Measurements from ENCODE around the gene PPA2. TPM values are rescaled to one million over a fixed set of nuclear protein-coding genes. Genes with fewer than 3 reads are reported as not detected.
A peak's percentile ranks its signal among the peaks of the same experiment; 100 is the strongest.

Gene PPA2
- total RNA-seq, 1 experiment from 2014 or later: 76.4 TPM

- no CpG with 5 or more reads among the region's 4 CpGs for WGBS (ENCODE audit: extremely low coverage, insufficient read length, low lambda C conversion rate)
- Histone ChIP-seq H3K27ac (ENCODE audit: insufficient read length, low read depth, low read length) (no peak overlapping the region), H4K8ac (replicated peaks; ENCODE audit: insufficient read length, low read depth, low read length) (no peak overlapping the region), H3K79me1 (ENCODE audit: insufficient read depth, low read depth, low read length, poor library complexity, severe bottlenecking) (no peaks in the 10 kb centered on the region), H3T11ph (ENCODE audit: low read length) (no peak overlapping the region), H2AFZ (ENCODE audit: low read length) (no peak overlapping the region), H3K4me1 (ENCODE audit: insufficient read depth, low read length) (no peaks in the 10 kb centered on the region), H3K27me3 (ENCODE audit: insufficient read depth, low read length) (no peaks in the 10 kb centered on the region), H4K5ac (ENCODE audit: insufficient read length, low read depth, low read length) (no peak overlapping the region), H3K23me2 (ENCODE audit: insufficient read length, low read depth, low read length, poor library complexity, severe bottlenecking) (no peaks in the 10 kb centered on the region), H3K14ac (ENCODE audit: insufficient read depth, low read length) (no peak overlapping the region), H3K23ac (ENCODE audit: insufficient read length, low read depth, low read length) (no peak overlapping the region), H4K20me1 (ENCODE audit: control insufficient read depth, insufficient read depth, insufficient read length) (no peaks in the 10 kb centered on the region), H2BK12ac (ENCODE audit: insufficient read length, low read depth, low read length) (no peak overlapping the region), H4K91ac (ENCODE audit: insufficient read length, low read depth, low read length) (no peak overlapping the region), H3K79me2 (ENCODE audit: insufficient read depth, low read length) (no peaks in the 10 kb centered on the region; the same call in 1 of the 2 replicates), H3K9ac (ENCODE audit: extremely low read depth, insufficient read length, low read length) (no peak overlapping the region), H3K4me2 (ENCODE audit: insufficient read depth, insufficient read length, low read length) (no peak overlapping the region), H2BK15ac (ENCODE audit: low read depth, low read length) (no peak overlapping the region), H3K56ac (ENCODE audit: insufficient read length, low read depth, low read length) (no peak overlapping the region), H3K18ac (ENCODE audit: insufficient read length, low read depth, low read length) (no peak overlapping the region), H3K9me3 (ENCODE audit: control insufficient read depth, low read depth, low read length) (no peaks in the 10 kb centered on the region), H2BK20ac (ENCODE audit: low read depth, low read length, poor library complexity, severe bottlenecking) (no peak overlapping the region), H2BK120ac (ENCODE audit: low read depth, low read length, poor library complexity, severe bottlenecking) (no peak overlapping the region), H3K4ac (ENCODE audit: low read depth, low read length) (no peak overlapping the region), H2BK5ac (ENCODE audit: insufficient read length, low read length) (no peak overlapping the region), H2AK5ac (ENCODE audit: insufficient read length, low read length) (no peak overlapping the region)
- Mint-ChIP-seq H3K27me3 (ENCODE audit: low read depth) (no peaks in the 10 kb centered on the region), H3K27ac (0 out of 7 replicates have a peak overlapping the region, but pooled peaks of 1 of the 3 experiments have one; percentile 59), H3K4me1 (peaks cover 7 to 19% of the 10 kb centered on the region in 2 experiments), H3K36me3 (ENCODE audit: insufficient read depth in 1 of 3, low read depth in 3 of 3) (peaks cover 7 to 24% (median 22%) of the 10 kb centered on the region in 3 experiments; a peak in 6 of 7 replicates), H3K4me3 (no peak overlapping the region; a peak in 1 of 5 replicates), H3K9me3 (no peaks in the 10 kb centered on the region)
- TF ChIP-seq CTCF (conservative IDR thresholded peaks at IDR 0.05): peak; percentile 24; the same call in 2 of the 3 replicates
- DNase-seq: no peak
Observed at GRCh38 chr4:105453550-105454205, 20.2 kb downstream of the PPA2 start.

Data from H9 (cell line).